ENCODE results near the gene FOXN1. TPM values are rescaled to one million over a fixed set of nuclear protein-coding genes. Genes with fewer than 3 reads are reported as not detected.

Gene FOXN1
- polyA plus RNA-seq, 1 of the 3 experiments (the other 2 are of a cell fraction): not detected

- Histone ChIP-seq H2AFZ (ENCODE audit: low read depth) (no peak overlapping the region), H3K9ac (no peak overlapping the region), H3K4me1 (ENCODE audit: control insufficient read depth in 1 of 2, insufficient read depth in 2 of 2, low read depth in 1 of 2, low read length in 1 of 2) (peaks cover 0 to 11% of the 10 kb centered on the region in 2 experiments; a peak in 1 of 4 replicates), H3K9me2 (no peaks in the 10 kb centered on the region), H3K9me3 (no peaks in the 10 kb centered on the region), H3K4me3 (ENCODE audit: low read depth in 2 of 2, low read length in 1 of 2) (no peak overlapping the region), H3F3A (replicated peaks; ENCODE audit: insufficient read depth) (no peaks in the 10 kb centered on the region), H4K20me1 (ENCODE audit: insufficient read depth) (no peaks in the 10 kb centered on the region), H3K27ac (ENCODE audit: low read depth in 2 of 2, low read length in 1 of 2) (no peak overlapping the region), H3K27me3 (ENCODE audit: insufficient read depth) (no peaks in the 10 kb centered on the region), H3K4me2 (no peak overlapping the region), H3K36me3 (replicated peaks in 1 of 2; ENCODE audit: control insufficient read depth in 1 of 2, insufficient read depth in 2 of 2, low read length in 1 of 2) (no peaks in the 10 kb centered on the region), H3K79me2 (ENCODE audit: insufficient read depth) (no peaks in the 10 kb centered on the region)
- ChIA-PET CTCF (interaction anchor here (1.6 to 9.1 kb wide), 4 partner anchors 34 to 113 kb away, joined by 6 to 117 read pairs (median 72); no protein-coding TSS in a partner anchor), POLR2A (no interaction called here)
- WGBS (ENCODE audit: low lambda C conversion rate): 38% methylated on average over 8 of the region's 9 CpGs
- DNase-seq: no peak
- TF ChIP-seq, protein P1, sequence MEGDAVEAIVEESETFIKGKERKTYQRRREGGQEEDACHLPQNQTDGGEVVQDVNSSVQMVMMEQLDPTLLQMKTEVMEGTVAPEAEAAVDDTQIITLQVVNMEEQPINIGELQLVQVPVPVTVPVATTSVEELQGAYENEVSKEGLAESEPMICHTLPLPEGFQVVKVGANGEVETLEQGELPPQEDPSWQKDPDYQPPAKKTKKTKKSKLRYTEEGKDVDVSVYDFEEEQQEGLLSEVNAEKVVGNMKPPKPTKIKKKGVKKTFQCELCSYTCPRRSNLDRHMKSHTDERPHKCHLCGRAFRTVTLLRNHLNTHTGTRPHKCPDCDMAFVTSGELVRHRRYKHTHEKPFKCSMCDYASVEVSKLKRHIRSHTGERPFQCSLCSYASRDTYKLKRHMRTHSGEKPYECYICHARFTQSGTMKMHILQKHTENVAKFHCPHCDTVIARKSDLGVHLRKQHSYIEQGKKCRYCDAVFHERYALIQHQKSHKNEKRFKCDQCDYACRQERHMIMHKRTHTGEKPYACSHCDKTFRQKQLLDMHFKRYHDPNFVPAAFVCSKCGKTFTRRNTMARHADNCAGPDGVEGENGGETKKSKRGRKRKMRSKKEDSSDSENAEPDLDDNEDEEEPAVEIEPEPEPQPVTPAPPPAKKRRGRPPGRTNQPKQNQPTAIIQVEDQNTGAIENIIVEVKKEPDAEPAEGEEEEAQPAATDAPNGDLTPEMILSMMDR (IDR thresholded peaks at IDR 0.05): no peak
- TF ChIP-seq MXI1 (IDR thresholded peaks at IDR 0.05; ENCODE audit: low read depth, low read length): no peak
- no peak for TF ChIP-seq YY1 (IDR thresholded peaks at IDR 0.05; ENCODE audit: low read depth)
- no peak for TF ChIP-seq EP300 (IDR thresholded peaks at IDR 0.05; ENCODE audit: borderline replicate concordance in 1 of 2, low read depth in 1 of 2, low read length in 1 of 2)
Measured at GRCh38 chr17:28497931-28498330, 8.2 kb upstream of the FOXN1 start.

- H3K79me2 ChIP-seq (ENCODE audit: insufficient read depth): no peaks in the 10 kb centered on the region
- no peaks in the 10 kb centered on the region for H3K36me3 ChIP-seq (replicated peaks in 1 of 2; ENCODE audit: control insufficient read depth in 1 of 2, insufficient read depth in 2 of 2, low read length in 1 of 2)
- no peak overlapping the region for H2AFZ ChIP-seq (ENCODE audit: low read depth)
- H4K20me1 ChIP-seq (ENCODE audit: insufficient read depth): no peaks in the 10 kb centered on the region
- no peak overlapping the region for H3K4me2 ChIP-seq
- H3K27me3 ChIP-seq (ENCODE audit: insufficient read depth): no peaks in the 10 kb centered on the region; the same call in 1 of the 2 replicates
- H3K4me1 ChIP-seq (ENCODE audit: control insufficient read depth in 1 of 2, insufficient read depth in 2 of 2, low read depth in 1 of 2, low read length in 1 of 2): peaks cover 0 to 11% of the 10 kb centered on the region in 2 experiments; a peak in 1 of 4 replicates
- no peak overlapping the region for H3K27ac ChIP-seq (ENCODE audit: low read depth in 2 of 2, low read length in 1 of 2)
- no peaks in the 10 kb centered on the region for H3K9me3 ChIP-seq
- DNase-seq: no peak
- no peak overlapping the region for H3K4me3 ChIP-seq (ENCODE audit: low read depth in 2 of 2, low read length in 1 of 2)
- H3K9me2 ChIP-seq: no peaks in the 10 kb centered on the region
- no peaks in the 10 kb centered on the region for H3F3A ChIP-seq (replicated peaks; ENCODE audit: insufficient read depth)
- 43% methylated on average over 6 of the region's 12 CpGs for WGBS (ENCODE audit: low lambda C conversion rate)
- TF ChIP-seq TCF12 (IDR thresholded peaks at IDR 0.05) (no peak), TAF1 (IDR thresholded peaks at IDR 0.05; ENCODE audit: borderline replicate concordance, low read depth, low read length) (no peak), NRF1 (IDR thresholded peaks at IDR 0.05; ENCODE audit: low read depth, low read length) (no peak), JUND (IDR thresholded peaks at IDR 0.05) (no peak), SMC3 (IDR thresholded peaks at IDR 0.05; ENCODE audit: low read depth, low read length) (no peak), EZH2phosphoT487 (IDR thresholded peaks at IDR 0.05; ENCODE audit: borderline replicate concordance, low read depth) (no peak), RXRA (IDR thresholded peaks at IDR 0.05; ENCODE audit: borderline replicate concordance, low read depth) (no peak), GABPA (IDR thresholded peaks at IDR 0.05; ENCODE audit: low read depth) (no peak), RCOR1 (IDR thresholded peaks at IDR 0.05; ENCODE audit: low read length) (no peak), FOXJ3 (CRISPR knock-in tag; IDR thresholded peaks at IDR 0.05) (no peak), ELF1 (IDR thresholded peaks at IDR 0.05) (no peak), POLR2AphosphoS5 (IDR thresholded peaks at IDR 0.05; ENCODE audit: low read depth, low read length) (no peak), SIN3A (IDR thresholded peaks at IDR 0.05; ENCODE audit: borderline replicate concordance, low read depth, low read length) (no peak), FOSL2 (IDR thresholded peaks at IDR 0.05; ENCODE audit: borderline replicate concordance, low read depth) (no peak), CHD2 (IDR thresholded peaks at IDR 0.05; ENCODE audit: low read length, partially characterized antibody) (no peak)
- TF ChIP-seq, protein P2, sequence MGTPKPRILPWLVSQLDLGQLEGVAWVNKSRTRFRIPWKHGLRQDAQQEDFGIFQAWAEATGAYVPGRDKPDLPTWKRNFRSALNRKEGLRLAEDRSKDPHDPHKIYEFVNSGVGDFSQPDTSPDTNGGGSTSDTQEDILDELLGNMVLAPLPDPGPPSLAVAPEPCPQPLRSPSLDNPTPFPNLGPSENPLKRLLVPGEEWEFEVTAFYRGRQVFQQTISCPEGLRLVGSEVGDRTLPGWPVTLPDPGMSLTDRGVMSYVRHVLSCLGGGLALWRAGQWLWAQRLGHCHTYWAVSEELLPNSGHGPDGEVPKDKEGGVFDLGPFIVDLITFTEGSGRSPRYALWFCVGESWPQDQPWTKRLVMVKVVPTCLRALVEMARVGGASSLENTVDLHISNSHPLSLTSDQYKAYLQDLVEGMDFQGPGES (IDR thresholded peaks at IDR 0.05; ENCODE audit: low read depth, low read length): no peak
- TF ChIP-seq, protein P3, sequence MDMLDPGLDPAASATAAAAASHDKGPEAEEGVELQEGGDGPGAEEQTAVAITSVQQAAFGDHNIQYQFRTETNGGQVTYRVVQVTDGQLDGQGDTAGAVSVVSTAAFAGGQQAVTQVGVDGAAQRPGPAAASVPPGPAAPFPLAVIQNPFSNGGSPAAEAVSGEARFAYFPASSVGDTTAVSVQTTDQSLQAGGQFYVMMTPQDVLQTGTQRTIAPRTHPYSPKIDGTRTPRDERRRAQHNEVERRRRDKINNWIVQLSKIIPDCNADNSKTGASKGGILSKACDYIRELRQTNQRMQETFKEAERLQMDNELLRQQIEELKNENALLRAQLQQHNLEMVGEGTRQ (IDR thresholded peaks at IDR 0.05; ENCODE audit: borderline replicate concordance, low read depth, low read length): no peak
- TF ChIP-seq, protein P4, sequence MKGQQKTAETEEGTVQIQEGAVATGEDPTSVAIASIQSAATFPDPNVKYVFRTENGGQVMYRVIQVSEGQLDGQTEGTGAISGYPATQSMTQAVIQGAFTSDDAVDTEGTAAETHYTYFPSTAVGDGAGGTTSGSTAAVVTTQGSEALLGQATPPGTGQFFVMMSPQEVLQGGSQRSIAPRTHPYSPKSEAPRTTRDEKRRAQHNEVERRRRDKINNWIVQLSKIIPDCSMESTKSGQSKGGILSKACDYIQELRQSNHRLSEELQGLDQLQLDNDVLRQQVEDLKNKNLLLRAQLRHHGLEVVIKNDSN (IDR thresholded peaks at IDR 0.05; ENCODE audit: borderline replicate concordance, low read depth): no peak
- POLR2A ChIA-PET: no interaction called here
- CTCF ChIA-PET: interaction anchor here (0.9 to 9.1 kb wide), 5 partner anchors 33 to 114 kb away, joined by 3 to 117 read pairs (median 6); no protein-coding TSS in a partner anchor
- no peak overlapping the region for H3K9ac ChIP-seq
Measured at GRCh38 chr17:28498652-28499363, 7.3 kb upstream of the FOXN1 start.
